ENCODE measurements around the gene PRKCH. TPM values are rescaled to one million over a fixed set of nuclear protein-coding genes. Genes with fewer than 3 reads are reported as not detected.

The PRKCH gene
- total and polyA plus RNA-seq, 9 of the 15 experiments (the other 6 are each of a cell fraction or from before 2014, with no cell fraction given) = 0.61 to 4.4 (median 4.0) TPM

- FAIRE-seq (no peak), DNase-seq (ENCODE audit: extremely low read depth in 1 of 4, low spot score in 3 of 4) (no peak), ATAC-seq (no peak)
- CTCF ChIA-PET (ENCODE audit: low intra/inter-chr PET ratio) = interaction anchor here (0.9 kb wide), 1 partner anchor 9 kb away, joined by 3 read pairs; no protein-coding TSS in a partner anchor
- Histone ChIP-seq H3K4me2 (ENCODE audit: insufficient read depth, low read length) (no peak overlapping the region), H3K27me3 (ENCODE audit: control insufficient read depth in 2 of 2, insufficient read depth in 2 of 2, low read length in 2 of 2) (no peaks in the 10 kb centered on the region; a peak in 2 of 5 replicates), H3K9me3 (replicated peaks; ENCODE audit: control insufficient read depth, insufficient read depth, low read depth, low read length) (no peaks in the 10 kb centered on the region), H2AFZ (ENCODE audit: low read depth, low read length) (no peak overlapping the region), H3K4me3 (no peak overlapping the region), H3K9me1 (ENCODE audit: control insufficient read depth, insufficient read depth, low read length) (no peaks in the 10 kb centered on the region), H3K36me3 (ENCODE audit: control insufficient read depth, insufficient read depth, low read length) (no peaks in the 10 kb centered on the region), H3K27ac (ENCODE audit: extremely low read depth, low read depth, low read length) (no peak overlapping the region), H3K79me2 (ENCODE audit: control insufficient read depth, insufficient read depth, low read length) (no peaks in the 10 kb centered on the region), H3K9ac (ENCODE audit: insufficient read depth in 1 of 2, low read depth in 2 of 2, low read length in 2 of 2) (no peak overlapping the region), H4K20me1 (replicated peaks; ENCODE audit: control insufficient read depth, insufficient read depth, low read length) (no peaks in the 10 kb centered on the region; the same call in 1 of the 2 replicates), H3K4me1 (replicated peaks in 1 of 2; ENCODE audit: control insufficient read depth in 2 of 2, insufficient read depth in 2 of 2, low read length in 2 of 2) (no peaks in the 10 kb centered on the region; a peak in 1 of 5 replicates)
- 24% methylated on average over 11 of the region's 13 CpGs for WGBS (ENCODE audit: insufficient coverage, low coverage, missing lambda C conversion rate)
- BruUV-seq (replicated peaks) = no TSS peak
- in situ Hi-C loops (cut with MboI) (no loop called here), intact Hi-C loops (cut with micrococcal nuclease) (no loop called here)
- TF ChIP-seq ZNF431 (CRISPR knock-in tag; IDR thresholded peaks at IDR 0.05) (no peak), CREB5 (CRISPR knock-in tag; IDR thresholded peaks at IDR 0.05) (no peak), SETDB1 (IDR thresholded peaks at IDR 0.05; ENCODE audit: low read length) (no peak), RAD21 (CRISPR knock-in tag; conservative IDR thresholded peaks at IDR 0.05 in 1 of 2, IDR thresholded peaks at IDR 0.05 in 1 of 2) (0 out of 4 replicates have a peak, but pooled peaks of 1 of the 2 experiments have one; percentile 18), CTCF (IDR thresholded peaks at IDR 0.05 in 2 of 3, conservative IDR thresholded peaks at IDR 0.05 in 1 of 3; ENCODE audit: insufficient read depth in 2 of 3, low read depth in 1 of 3, low read length in 3 of 3) (peak in 1 of 3 experiments; percentile 30; a peak in 1 of 6 replicates), DACH1 (IDR thresholded peaks at IDR 0.05; ENCODE audit: partially characterized antibody) (no peak)
- POLR2A ChIA-PET = no interaction called here
Observed at GRCh38 chr14:61470261-61470960, 149.0 kb downstream of the PRKCH start.
